Inflammatory macrophage treated with lipopolysaccharide for 4 hours (primary cell): ENCODE data around the gene DPY19L1.
"Not testable (repeated sequence)": the region's sequence is repeated elsewhere in the genome, so short reads cannot be mapped to it uniquely, and the experiment has no call there.

ENCODE experiments used
- DNase-seq: peaks from one replicate; pipeline ENCODE4 v3.0.0-alpha.2; 2020

Gene DPY19L1

GRCh38 chr7:34984140-34984539 lies 53.1 kb downstream of the DPY19L1 start:
- DNase-seq: not testable (repeated sequence)

- DNase-seq: no peak
These were observed 54.8 kb downstream of the DPY19L1 start for GRCh38 chr7:34982371-34983019.

DNA sequence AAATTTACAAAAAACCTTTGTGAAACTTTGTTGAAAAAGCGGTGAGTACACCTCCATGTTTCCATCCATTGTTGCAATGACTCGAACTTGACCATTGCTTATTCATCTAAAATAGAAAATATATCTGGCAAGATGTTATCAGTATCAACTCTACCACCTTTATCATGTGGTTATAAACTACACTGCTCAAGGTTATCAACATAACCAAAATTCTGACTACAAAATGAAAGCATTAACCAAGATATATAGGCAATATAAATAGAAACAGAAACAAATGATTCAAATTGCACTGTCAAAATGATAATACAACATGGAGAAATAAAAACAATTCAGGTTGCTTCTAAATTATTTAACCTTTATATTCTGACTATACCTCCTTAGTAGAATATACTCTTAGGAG lies 58.2 kb downstream of the DPY19L1 start:
- not testable (repeated sequence) for DNase-seq

DNA sequence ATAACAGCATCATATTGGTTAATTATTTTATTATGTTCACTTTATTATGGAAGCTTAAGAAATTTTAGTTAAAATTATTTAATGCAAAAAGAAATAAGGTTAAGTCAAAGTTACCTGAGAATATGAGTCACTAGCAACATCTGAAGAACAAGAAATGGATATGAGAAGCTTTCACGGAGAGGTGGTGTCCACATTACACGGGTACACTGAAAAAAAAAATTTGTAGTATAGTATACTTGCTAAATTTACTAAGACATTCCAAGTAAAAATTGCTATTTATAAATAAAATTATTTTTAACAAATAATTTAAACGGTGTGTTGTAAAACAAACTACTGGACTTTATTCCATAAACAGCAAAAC lies 63.9 kb downstream of the DPY19L1 start:
- no peak for DNase-seq

- peak; percentile 1 for DNase-seq
These were observed 64.4 kb downstream of the DPY19L1 start for GRCh38 chr7:34972739-34973399.

DNA sequence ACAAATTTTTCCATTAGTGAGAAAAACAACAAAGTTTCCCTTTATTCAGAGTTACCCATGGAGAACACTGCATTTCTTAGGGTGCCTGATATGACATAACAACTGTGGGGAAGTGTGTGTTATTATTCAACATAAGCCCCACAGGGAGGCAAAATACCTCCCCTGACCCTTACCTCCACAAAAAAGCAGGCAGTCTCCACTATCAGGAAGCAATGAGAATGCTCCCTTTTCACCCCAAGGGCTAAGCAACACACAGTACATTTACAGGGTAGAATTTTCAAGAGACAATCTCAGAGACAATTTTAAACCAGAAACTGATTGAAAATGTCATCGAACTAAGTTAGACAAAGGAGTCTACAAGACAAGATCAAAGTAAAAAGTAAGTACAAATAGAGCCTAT lies 69.5 kb downstream of the DPY19L1 start:
- not testable (repeated sequence) for DNase-seq

DNA sequence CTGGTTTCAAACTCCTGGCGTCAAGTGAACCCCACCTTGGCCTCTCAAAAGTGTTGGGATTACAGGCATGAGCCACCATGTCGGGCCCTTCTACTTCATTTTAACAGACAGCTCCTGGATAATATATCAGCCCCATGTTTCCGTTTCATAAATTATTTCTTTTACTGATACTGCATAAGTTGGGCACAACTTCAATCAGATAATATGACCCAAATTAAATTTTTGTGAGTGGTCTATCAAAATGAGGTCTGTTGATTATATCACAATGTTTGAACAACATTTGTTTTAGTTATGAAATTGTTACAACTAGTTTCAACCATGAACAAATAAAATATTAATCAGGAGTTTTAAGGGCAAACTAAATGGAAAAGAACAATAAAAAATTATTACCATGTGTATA lies 70.8 kb downstream of the DPY19L1 start:
- DNase-seq: not testable (repeated sequence)

DNA sequence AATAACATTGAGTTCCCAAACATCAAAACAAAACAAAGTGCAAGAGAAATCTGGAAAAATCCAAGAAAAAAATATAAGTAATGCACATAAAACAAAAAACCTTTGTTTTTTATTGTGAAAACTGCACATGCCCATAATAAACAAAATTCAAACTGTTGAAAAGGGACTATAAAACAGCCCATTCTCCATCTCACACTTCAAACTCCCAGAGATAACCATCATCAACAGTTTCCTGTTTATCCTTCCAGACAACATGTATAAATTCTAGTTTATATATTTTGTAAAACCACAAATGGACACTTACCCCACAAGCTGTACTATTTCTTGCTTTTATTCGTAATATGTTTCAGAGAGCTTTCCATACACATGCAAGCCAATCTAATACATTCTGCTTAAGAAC lies 79.3 kb downstream of the DPY19L1 start:
- no peak for DNase-seq

- DNase-seq: no peak
These were observed 84.5 kb downstream of the DPY19L1 start for GRCh38 chr7:34952822-34953221.

GRCh38 chr7:34949361-34949760 lies 87.9 kb downstream of the DPY19L1 start:
- no peak for DNase-seq

DNA sequence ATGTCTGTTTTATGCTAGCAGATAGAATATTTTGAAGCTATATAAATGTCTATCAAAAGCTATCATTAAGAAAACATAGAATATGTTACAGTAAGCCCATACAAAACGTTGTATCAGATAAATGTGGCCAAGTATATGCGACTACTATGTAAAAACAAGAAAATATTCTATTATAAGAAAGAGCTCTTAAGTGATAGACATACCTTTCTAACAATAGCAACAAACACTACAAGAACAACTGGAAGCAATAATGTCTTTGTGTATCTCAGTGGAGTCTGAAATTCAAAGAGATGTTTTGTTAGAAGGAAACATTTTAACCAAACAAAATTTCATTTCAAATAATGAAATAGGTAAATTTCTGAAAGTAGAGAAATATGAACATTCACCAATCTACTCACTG lies 89.9 kb downstream of the DPY19L1 start:
- DNase-seq: not testable (repeated sequence)

DNA sequence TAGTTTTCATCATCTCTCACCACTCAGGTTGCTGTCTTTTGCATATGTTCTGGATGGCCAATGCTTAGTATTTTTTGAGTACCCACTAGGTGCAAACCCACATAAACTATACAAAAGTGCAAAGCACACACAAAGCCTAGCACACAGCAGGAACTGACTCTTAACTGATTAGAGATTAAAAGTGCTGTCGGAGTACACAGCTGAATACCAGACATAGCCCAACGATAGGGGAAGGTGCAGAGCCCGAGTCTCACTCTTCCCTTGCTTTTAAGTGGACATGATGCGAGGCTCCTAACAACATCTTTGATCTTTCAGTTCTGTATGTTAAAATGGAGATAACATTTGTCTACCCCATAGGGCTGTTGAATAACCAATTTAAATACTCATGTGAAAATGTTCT lies 90.8 kb downstream of the DPY19L1 start:
- DNase-seq: no peak

DNA sequence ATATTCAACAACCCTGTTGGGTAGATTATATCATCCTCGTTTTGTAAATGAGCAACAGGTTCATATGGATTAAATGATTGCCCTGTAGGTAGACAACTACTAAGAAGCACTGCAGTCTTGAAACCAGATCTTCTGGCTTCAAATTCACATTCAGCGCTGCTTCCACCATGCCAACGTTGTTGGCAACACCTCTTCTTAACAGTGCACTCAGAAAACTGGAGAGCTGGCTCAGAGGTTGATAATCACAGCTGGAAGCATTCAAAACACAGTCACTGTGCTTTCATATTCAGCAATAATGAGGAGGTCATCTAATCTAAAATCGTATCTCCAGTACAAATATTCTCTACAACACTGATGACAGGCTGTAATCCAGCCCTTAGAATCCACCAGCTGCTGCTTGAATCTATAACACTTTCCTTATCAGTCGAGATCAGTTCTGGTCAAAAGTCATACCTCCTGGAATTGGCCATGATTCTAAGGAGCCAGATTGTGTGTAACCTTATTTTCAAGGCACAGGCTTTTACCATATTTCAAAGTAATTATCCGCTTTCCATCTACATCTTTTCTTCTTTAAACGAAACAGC lies 91.3 kb downstream of the DPY19L1 start:
- not testable (repeated sequence) for DNase-seq

DNA sequence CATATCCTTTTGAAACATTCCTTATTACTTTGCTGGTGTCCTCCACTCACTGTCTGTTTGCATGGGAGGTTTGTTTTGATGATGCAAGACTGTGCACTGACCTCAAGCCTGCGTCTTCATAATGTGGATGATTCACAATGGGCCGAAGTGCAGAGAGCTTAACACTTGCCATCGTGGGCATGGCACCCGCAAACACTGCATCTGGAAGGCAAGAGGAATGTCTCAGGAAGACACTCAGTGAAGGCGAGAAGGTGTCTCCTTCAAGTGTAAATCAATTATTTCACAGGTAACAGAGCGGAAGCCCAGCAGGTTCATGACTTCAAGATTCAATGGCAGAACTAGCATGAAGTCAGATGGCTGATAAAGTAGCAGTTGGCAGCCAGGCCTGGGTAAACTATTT lies 98.1 kb downstream of the DPY19L1 start:
- no peak for DNase-seq

DNA sequence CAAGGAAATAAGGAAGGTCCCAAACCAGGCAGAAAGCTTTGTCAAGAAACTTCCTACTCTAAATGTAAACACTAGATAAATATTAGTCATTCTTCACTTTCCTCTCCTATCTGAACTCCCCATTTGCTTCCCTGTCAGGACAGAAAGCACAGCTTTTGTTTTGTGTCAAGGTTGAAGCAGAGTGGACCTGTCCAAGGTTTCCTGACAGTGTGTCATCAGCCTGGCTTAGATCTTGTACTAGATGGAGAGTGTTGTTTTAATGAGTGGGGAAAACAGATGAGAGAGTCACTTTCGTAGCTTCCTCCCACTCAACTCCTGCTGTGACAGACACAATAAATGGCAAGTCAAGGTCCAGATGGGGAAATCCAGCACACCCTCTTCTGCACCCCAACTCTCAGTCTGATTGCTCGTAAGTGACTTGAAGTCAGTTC lies 101.5 kb downstream of the DPY19L1 start:
- DNase-seq: not testable (repeated sequence)

- DNase-seq: no peak
These were observed 105.5 kb downstream of the DPY19L1 start for GRCh38 chr7:34931739-34932138.

GRCh38 chr7:34929783-34930182 lies 107.5 kb downstream of the DPY19L1 start:
- not testable (repeated sequence) for DNase-seq

- no peak for DNase-seq
These were observed 108.7 kb downstream of the DPY19L1 start for GRCh38 chr7:34928560-34928959.

DNA sequence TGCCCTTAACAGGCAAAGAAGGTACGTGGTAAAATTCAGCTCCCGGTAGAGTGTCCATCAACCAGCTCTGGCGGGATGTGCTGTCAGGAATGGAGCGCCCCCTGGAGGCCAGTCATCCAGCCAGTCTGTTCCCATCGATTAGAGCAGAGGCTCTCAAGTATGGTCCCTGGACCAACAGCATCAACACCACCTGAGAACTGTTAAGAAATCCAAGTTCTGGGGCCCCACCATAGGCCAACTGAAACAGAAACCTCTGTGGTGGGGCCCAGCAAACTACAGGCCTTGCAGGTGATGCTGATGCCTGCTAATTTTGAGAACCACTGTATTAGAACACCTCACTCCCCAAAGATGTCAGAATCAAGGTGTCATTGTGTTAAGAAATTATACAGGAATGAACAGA lies 109.2 kb downstream of the DPY19L1 start:
- peak; percentile 1 for DNase-seq

DNA sequence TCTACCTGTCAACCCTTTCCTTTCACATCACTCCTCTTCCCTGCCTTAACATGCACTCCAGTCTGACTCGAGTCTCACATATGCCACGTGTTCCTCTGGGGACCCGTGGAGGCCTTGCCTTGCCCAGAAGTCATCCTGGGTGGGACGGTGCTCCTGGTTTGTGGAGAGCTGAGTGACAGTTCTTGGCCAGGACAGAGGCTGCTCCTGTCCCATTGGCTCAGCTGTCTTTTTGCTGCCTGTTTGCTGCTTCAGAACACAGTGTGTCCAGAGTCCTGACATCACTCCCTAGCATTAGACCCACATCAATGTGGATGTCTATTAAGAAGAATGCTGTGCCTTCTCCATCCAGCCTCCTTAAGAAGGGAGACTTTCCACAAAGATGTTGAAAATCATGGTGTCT lies 116.8 kb downstream of the DPY19L1 start:
- not testable (repeated sequence) for DNase-seq

GRCh38 chr7:34919038-34919437 lies 118.2 kb downstream of the DPY19L1 start:
- not testable (repeated sequence) for DNase-seq

- not testable (repeated sequence) for DNase-seq
These were observed 119.0 kb downstream of the DPY19L1 start for GRCh38 chr7:34918198-34918861.

- not testable (repeated sequence) for DNase-seq
These were observed 119.8 kb downstream of the DPY19L1 start for GRCh38 chr7:34917515-34917914.

DNA sequence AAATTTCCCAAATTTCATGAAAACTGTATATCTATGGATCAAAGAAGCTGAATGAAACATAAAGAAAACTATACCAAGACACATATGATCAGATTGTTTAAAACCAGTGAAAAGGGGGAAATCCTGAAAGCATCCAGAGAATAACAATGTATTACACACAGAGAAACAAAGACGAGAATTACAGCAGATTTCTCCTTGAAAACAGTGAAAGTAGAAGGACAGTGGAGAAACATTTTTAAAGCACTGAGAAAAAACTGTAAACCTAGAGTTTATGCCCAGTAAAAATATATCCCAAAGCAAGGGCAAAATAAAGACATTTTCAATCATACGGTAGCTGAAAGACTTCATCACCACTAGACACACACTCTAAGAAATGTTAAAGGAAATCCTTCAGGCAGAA lies 121.0 kb downstream of the DPY19L1 start:
- no peak for DNase-seq
